Measurements from ENCODE around the gene PRR9.

Gene PRR9

GRCh38 chr1:153248176-153248879 is 30.9 kb downstream of the PRR9 start:
- Mint-ChIP-seq H3K9me3 (no peaks in the 10 kb centered on the region), H3K4me1 (no peaks in the 10 kb centered on the region), H3K27me3 (peaks cover 26% of the 10 kb centered on the region), H3K4me3 (no peak overlapping the region), H3K27ac (no peak overlapping the region), H3K36me3 (no peaks in the 10 kb centered on the region)

DNA sequence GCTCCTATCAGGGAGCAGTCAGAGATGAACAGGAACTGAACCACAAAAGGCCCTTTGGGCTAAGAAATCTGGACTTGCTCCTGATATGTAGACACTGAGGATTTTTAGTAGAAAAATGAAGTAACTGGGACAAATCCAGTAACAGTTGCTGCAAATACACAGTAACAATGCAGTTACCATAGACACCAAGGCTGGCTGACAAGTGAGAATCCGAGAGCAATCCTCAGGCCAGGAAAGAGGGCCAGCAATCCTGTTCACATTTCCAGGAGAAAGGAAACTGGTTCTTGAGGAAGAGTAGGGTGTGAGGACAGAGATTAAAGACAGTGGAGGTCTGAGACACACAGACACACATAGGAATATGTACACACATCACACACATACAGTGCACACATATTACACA is 32.8 kb downstream of the PRR9 start:
- Mint-ChIP-seq H3K9me3 (no peaks in the 10 kb centered on the region), H3K4me3 (no peak overlapping the region), H3K27ac (no peak overlapping the region), H3K36me3 (no peaks in the 10 kb centered on the region), H3K27me3 (peaks cover 30% of the 10 kb centered on the region), H3K4me1 (no peaks in the 10 kb centered on the region)

- Mint-ChIP-seq H3K36me3 (no peaks in the 10 kb centered on the region), H3K27ac (no peak overlapping the region), H3K27me3 (peaks cover 29% of the 10 kb centered on the region), H3K4me3 (no peak overlapping the region), H3K4me1 (no peaks in the 10 kb centered on the region), H3K9me3 (no peaks in the 10 kb centered on the region)
Observed at GRCh38 chr1:153251087-153251486, 33.7 kb downstream of the PRR9 start.

- no peak overlapping the region for H3K27ac Mint-ChIP-seq
- peaks cover 24% of the 10 kb centered on the region for H3K27me3 Mint-ChIP-seq
- H3K9me3 Mint-ChIP-seq, result no peaks in the 10 kb centered on the region
- no peaks in the 10 kb centered on the region for H3K4me1 Mint-ChIP-seq
- no peak overlapping the region for H3K4me3 Mint-ChIP-seq
- H3K36me3 Mint-ChIP-seq, result no peaks in the 10 kb centered on the region
Observed at GRCh38 chr1:153251562-153251961, 34.2 kb downstream of the PRR9 start.

DNA sequence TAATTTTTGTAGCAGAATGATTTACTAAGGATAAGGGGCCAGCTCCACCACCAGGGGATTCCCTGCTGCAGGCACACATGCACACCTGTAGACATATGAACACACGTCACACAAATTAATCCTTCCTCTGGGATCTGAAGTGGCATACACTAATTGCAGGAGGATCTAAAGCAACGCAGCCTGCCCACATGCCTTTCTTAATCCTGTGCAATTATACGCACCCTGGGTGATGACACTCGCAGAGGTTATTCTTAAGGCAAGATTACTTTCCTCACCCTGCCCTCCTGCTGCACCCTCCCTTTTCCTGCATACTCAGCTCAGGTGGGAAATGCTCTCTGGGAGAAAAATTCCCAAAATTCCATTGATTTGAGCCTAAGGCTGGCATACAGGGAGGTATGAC is 34.6 kb downstream of the PRR9 start:
- H3K36me3 Mint-ChIP-seq, result no peaks in the 10 kb centered on the region
- H3K4me1 Mint-ChIP-seq, result no peaks in the 10 kb centered on the region
- H3K27me3 Mint-ChIP-seq, result peaks cover 23% of the 10 kb centered on the region
- no peaks in the 10 kb centered on the region for H3K9me3 Mint-ChIP-seq
- H3K27ac Mint-ChIP-seq, result no peak overlapping the region
- no peak overlapping the region for H3K4me3 Mint-ChIP-seq

- H3K36me3 Mint-ChIP-seq, result no peaks in the 10 kb centered on the region
- H3K27me3 Mint-ChIP-seq, result peaks cover 18% of the 10 kb centered on the region
- H3K4me1 Mint-ChIP-seq, result no peaks in the 10 kb centered on the region
- H3K27ac Mint-ChIP-seq, result no peak overlapping the region
- H3K9me3 Mint-ChIP-seq, result no peaks in the 10 kb centered on the region
- H3K4me3 Mint-ChIP-seq, result no peak overlapping the region
Observed at GRCh38 chr1:153253076-153253475, 35.7 kb downstream of the PRR9 start.

- Mint-ChIP-seq H3K4me1 (no peaks in the 10 kb centered on the region), H3K9me3 (no peaks in the 10 kb centered on the region), H3K27me3 (peaks cover 19% of the 10 kb centered on the region), H3K4me3 (no peak overlapping the region), H3K27ac (no peak overlapping the region), H3K36me3 (no peaks in the 10 kb centered on the region)
Observed at GRCh38 chr1:153253693-153254092, 36.3 kb downstream of the PRR9 start.

GRCh38 chr1:153259387-153259786 is 42.0 kb downstream of the PRR9 start, which contains the start of gene LORICRIN:
Gene LORICRIN (plus strand): TSS chr1:153259687. CDS start chr1:153260950, 1,263 bp downstream.
- H3K27me3 Mint-ChIP-seq, result peaks cover 36% of the 10 kb centered on the region

DNA sequence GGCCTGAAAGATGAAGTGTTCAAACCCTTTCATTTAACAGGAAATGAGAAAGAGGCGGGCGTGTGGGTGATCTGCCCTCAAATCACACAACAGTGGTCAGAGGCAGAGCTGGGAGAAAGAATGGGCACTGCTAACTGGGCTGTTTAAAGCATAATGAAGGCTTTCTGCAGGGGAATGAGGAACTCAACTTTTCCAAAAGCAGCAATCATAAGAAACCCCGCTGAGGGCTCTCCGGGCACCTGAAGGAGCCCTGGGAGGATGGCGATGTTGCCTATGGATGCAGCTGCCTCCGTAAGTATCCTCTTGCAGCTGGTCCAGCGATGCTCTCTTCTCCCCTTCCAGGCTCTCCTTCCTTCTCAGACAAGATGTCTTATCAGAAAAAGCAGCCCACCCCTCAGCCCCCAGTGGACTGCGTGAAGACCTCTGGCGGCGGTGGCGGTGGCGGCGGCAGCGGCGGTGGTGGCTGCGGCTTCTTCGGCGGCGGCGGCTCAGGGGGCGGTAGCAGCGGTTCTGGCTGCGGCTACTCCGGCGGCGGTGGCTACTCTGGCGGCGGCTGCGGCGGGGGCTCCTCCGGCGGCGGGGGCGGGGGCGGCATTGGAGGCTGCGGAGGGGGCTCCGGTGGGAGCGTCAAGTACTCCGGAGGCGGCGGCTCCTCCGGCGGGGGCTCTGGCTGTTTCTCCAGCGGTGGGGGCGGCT is 43.3 kb downstream of the PRR9 start:
- Mint-ChIP-seq H3K4me3 (peak overlapping the region; percentile 83), H3K36me3 (no peaks in the 10 kb centered on the region), H3K27ac (no peak overlapping the region), H3K9me3 (no peaks in the 10 kb centered on the region), H3K4me1 (peaks cover 27% of the 10 kb centered on the region), H3K27me3 (peaks cover 44% of the 10 kb centered on the region)

More at GRCh38 chr1:153259387-153259786, 42.0 kb downstream of the PRR9 start, which contains the start of gene LORICRIN:
- no peak within 1 kb of the TSS for H3K27ac Mint-ChIP-seq
- H3K9me3 Mint-ChIP-seq, result no peaks in the 10 kb centered on the region
- H3K4me1 Mint-ChIP-seq, result peaks cover 27% of the 10 kb centered on the region
- peak within 1 kb of the TSS; percentile 83 for H3K4me3 Mint-ChIP-seq
- no peaks in the 10 kb centered on the region for H3K36me3 Mint-ChIP-seq

GRCh38 chr1:153261281-153262069 is 44.1 kb downstream of the PRR9 start:
- H3K4me3 Mint-ChIP-seq, result peak overlapping the region; percentile 82
- no peak overlapping the region for H3K27ac Mint-ChIP-seq
- peaks cover 27% of the 10 kb centered on the region for H3K4me1 Mint-ChIP-seq
- H3K36me3 Mint-ChIP-seq, result no peaks in the 10 kb centered on the region
- no peaks in the 10 kb centered on the region for H3K9me3 Mint-ChIP-seq
- peaks cover 49% of the 10 kb centered on the region for H3K27me3 Mint-ChIP-seq

GRCh38 chr1:153262070-153262366 is 44.6 kb downstream of the PRR9 start:
- Mint-ChIP-seq H3K4me1 (peaks cover 27% of the 10 kb centered on the region), H3K4me3 (peak overlapping the region; percentile 82), H3K27ac (peak overlapping the region; percentile 1), H3K36me3 (no peaks in the 10 kb centered on the region), H3K9me3 (no peaks in the 10 kb centered on the region), H3K27me3 (peaks cover 52% of the 10 kb centered on the region)

DNA sequence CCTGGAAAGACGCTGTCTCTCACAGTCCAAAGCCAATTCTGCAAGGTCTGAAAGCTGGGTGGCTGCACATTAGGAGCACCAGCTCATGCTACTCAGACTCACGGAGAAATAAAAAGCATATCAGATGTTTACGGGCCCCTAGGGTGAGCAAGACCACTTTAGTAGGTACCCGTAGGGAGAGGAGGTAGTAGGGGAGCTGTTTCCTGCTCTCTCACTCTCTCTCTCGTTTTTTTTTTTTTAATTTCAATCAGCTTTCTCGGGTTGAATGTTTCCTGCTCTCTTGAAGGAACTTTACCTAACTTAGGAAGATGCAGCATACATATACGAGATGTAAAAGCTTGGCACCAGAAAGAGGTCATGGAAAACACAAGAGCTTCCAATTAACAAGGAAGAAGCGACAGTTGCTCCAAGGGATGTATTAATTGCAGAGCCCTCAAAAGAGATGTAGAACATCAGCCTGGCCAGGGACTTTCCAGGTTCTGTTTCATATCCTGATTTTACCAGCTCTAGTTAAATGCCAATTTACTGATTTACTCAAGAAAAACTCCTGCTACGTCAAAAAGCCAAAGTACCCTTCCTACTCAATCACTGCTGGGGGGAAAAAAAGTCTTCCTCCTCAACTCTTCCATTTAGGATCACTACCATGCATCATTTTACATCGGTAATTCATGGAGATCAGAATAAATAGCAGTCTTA is 45.2 kb downstream of the PRR9 start:
- peaks cover 55% of the 10 kb centered on the region for H3K27me3 Mint-ChIP-seq
- peaks cover 27% of the 10 kb centered on the region for H3K4me1 Mint-ChIP-seq
- peak overlapping the region; percentile 82 for H3K4me3 Mint-ChIP-seq
- H3K9me3 Mint-ChIP-seq, result no peaks in the 10 kb centered on the region
- no peaks in the 10 kb centered on the region for H3K36me3 Mint-ChIP-seq
- no peak overlapping the region for H3K27ac Mint-ChIP-seq

GRCh38 chr1:153265457-153265856 is 48.1 kb downstream of the PRR9 start:
- Mint-ChIP-seq H3K4me3 (no peak overlapping the region), H3K27ac (no peak overlapping the region), H3K4me1 (peaks cover 24% of the 10 kb centered on the region), H3K27me3 (peaks cover 64% of the 10 kb centered on the region), H3K9me3 (no peaks in the 10 kb centered on the region), H3K36me3 (no peaks in the 10 kb centered on the region)
